Measurements from ENCODE around the gene SLC66A2. TPM values are rescaled to one million over a fixed set of nuclear protein-coding genes. Genes with fewer than 3 reads are reported as not detected.

SLC66A2 gene
- polyA plus RNA-seq, 2 donors = 38.8 to 57.7 TPM

GRCh38 chr18:79901665-79902064 is 49.8 kb downstream of the SLC66A2 start:
- WGBS, 2 donors = 96 to 97% methylated on average over 13 of the region's 13 CpGs
- H3K27ac ChIP-seq (ENCODE audit: low read depth in 2 of 2, low read length in 1 of 2) = no peak overlapping the region
- H3K27me3 ChIP-seq (ENCODE audit: control insufficient read depth in 1 of 2, insufficient read depth in 2 of 2, low read length in 2 of 2) = no peaks in the 10 kb centered on the region
- H3K9me3 ChIP-seq (ENCODE audit: control insufficient read depth in 2 of 2, insufficient read depth in 1 of 2, low read depth in 1 of 2, low read length in 1 of 2) = peaks cover 3 to 37% of the 10 kb centered on the region in 2 donors
- peaks cover 0 to 36% of the 10 kb centered on the region in 2 donors for H3K36me3 ChIP-seq (ENCODE audit: control insufficient read depth in 2 of 2, insufficient read depth in 2 of 2, low read length in 1 of 2)
- peaks cover 2 to 8% of the 10 kb centered on the region in 2 donors for H3K4me1 ChIP-seq (ENCODE audit: control insufficient read depth in 2 of 2, insufficient read depth in 2 of 2, low read length in 1 of 2)
- H3K4me3 ChIP-seq (ENCODE audit: low read depth in 1 of 2, low read length in 2 of 2) = no peak overlapping the region

GRCh38 chr18:79900610-79901570 is 50.6 kb downstream of the SLC66A2 start:
- Histone ChIP-seq H3K9me3 (ENCODE audit: control insufficient read depth in 2 of 2, insufficient read depth in 1 of 2, low read depth in 1 of 2, low read length in 1 of 2) (peaks cover 3 to 37% of the 10 kb centered on the region in 2 donors), H3K36me3 (ENCODE audit: control insufficient read depth in 2 of 2, insufficient read depth in 2 of 2, low read length in 1 of 2) (peaks cover 0 to 36% of the 10 kb centered on the region in 2 donors), H3K27me3 (ENCODE audit: control insufficient read depth in 1 of 2, insufficient read depth in 2 of 2, low read length in 2 of 2) (no peaks in the 10 kb centered on the region), H3K4me3 (ENCODE audit: low read depth in 1 of 2, low read length in 2 of 2) (no peak overlapping the region), H3K27ac (ENCODE audit: low read depth in 2 of 2, low read length in 1 of 2) (no peak overlapping the region), H3K4me1 (ENCODE audit: control insufficient read depth in 2 of 2, insufficient read depth in 2 of 2, low read length in 1 of 2) (peaks cover 2 to 8% of the 10 kb centered on the region in 2 donors)
- WGBS, 2 donors = 93 to 95% methylated on average over 28 of the region's 28 CpGs

GRCh38 chr18:79899609-79900445 is 51.6 kb downstream of the SLC66A2 start:
- H3K27me3 ChIP-seq (ENCODE audit: control insufficient read depth in 1 of 2, insufficient read depth in 2 of 2, low read length in 2 of 2) = no peaks in the 10 kb centered on the region
- H3K36me3 ChIP-seq (ENCODE audit: control insufficient read depth in 2 of 2, insufficient read depth in 2 of 2, low read length in 1 of 2) = peaks cover 0 to 30% of the 10 kb centered on the region in 2 donors
- H3K27ac ChIP-seq (ENCODE audit: low read depth in 2 of 2, low read length in 1 of 2) = no peak overlapping the region
- H3K4me1 ChIP-seq (ENCODE audit: control insufficient read depth in 2 of 2, insufficient read depth in 2 of 2, low read length in 1 of 2) = peaks cover 2 to 7% of the 10 kb centered on the region in 2 donors
- peaks cover 3 to 37% of the 10 kb centered on the region in 2 donors for H3K9me3 ChIP-seq (ENCODE audit: control insufficient read depth in 2 of 2, insufficient read depth in 1 of 2, low read depth in 1 of 2, low read length in 1 of 2)
- 81 to 86% methylated on average over 47 to 53 of the region's 53 CpGs for WGBS, 2 donors
- H3K4me3 ChIP-seq (ENCODE audit: low read depth in 1 of 2, low read length in 2 of 2) = no peak overlapping the region

GRCh38 chr18:79898952-79899608 is 52.4 kb downstream of the SLC66A2 start:
- 78 to 79% methylated on average over 68 to 70 of the region's 70 CpGs for WGBS, 2 donors

GRCh38 chr18:79897940-79898625 is 53.4 kb downstream of the SLC66A2 start:
- Histone ChIP-seq H3K27ac (ENCODE audit: low read depth in 2 of 2, low read length in 1 of 2) (no peak overlapping the region), H3K4me1 (ENCODE audit: control insufficient read depth in 2 of 2, insufficient read depth in 2 of 2, low read length in 1 of 2) (peaks cover 0 to 2% of the 10 kb centered on the region in 2 donors), H3K36me3 (ENCODE audit: control insufficient read depth in 2 of 2, insufficient read depth in 2 of 2, low read length in 1 of 2) (peaks cover 0 to 17% of the 10 kb centered on the region in 2 donors), H3K27me3 (ENCODE audit: control insufficient read depth in 1 of 2, insufficient read depth in 2 of 2, low read length in 2 of 2) (no peaks in the 10 kb centered on the region), H3K4me3 (ENCODE audit: low read depth in 1 of 2, low read length in 2 of 2) (no peak overlapping the region), H3K9me3 (ENCODE audit: control insufficient read depth in 2 of 2, insufficient read depth in 1 of 2, low read depth in 1 of 2, low read length in 1 of 2) (peaks cover 3 to 31% of the 10 kb centered on the region in 2 donors)
- WGBS, 2 donors = 93 to 96% methylated on average over 14 to 15 of the region's 15 CpGs

More at GRCh38 chr18:79898952-79899608, 52.4 kb downstream of the SLC66A2 start:
- Histone ChIP-seq H3K9me3 (ENCODE audit: control insufficient read depth in 2 of 2, insufficient read depth in 1 of 2, low read depth in 1 of 2, low read length in 1 of 2) (peaks cover 3 to 37% of the 10 kb centered on the region in 2 donors), H3K27ac (ENCODE audit: low read depth in 2 of 2, low read length in 1 of 2) (no peak overlapping the region), H3K4me1 (ENCODE audit: control insufficient read depth in 2 of 2, insufficient read depth in 2 of 2, low read length in 1 of 2) (peaks cover 0 to 2% of the 10 kb centered on the region in 2 donors), H3K27me3 (ENCODE audit: control insufficient read depth in 1 of 2, insufficient read depth in 2 of 2, low read length in 2 of 2) (no peaks in the 10 kb centered on the region), H3K4me3 (ENCODE audit: low read depth in 1 of 2, low read length in 2 of 2) (no peak overlapping the region), H3K36me3 (ENCODE audit: control insufficient read depth in 2 of 2, insufficient read depth in 2 of 2, low read length in 1 of 2) (peaks cover 0 to 26% of the 10 kb centered on the region in 2 donors)

- Histone ChIP-seq H3K4me1 (ENCODE audit: control insufficient read depth in 2 of 2, insufficient read depth in 2 of 2, low read length in 1 of 2) (peaks cover 0 to 2% of the 10 kb centered on the region in 2 donors), H3K9me3 (ENCODE audit: control insufficient read depth in 2 of 2, insufficient read depth in 1 of 2, low read depth in 1 of 2, low read length in 1 of 2) (peaks cover 3 to 32% of the 10 kb centered on the region in 2 donors), H3K36me3 (ENCODE audit: control insufficient read depth in 2 of 2, insufficient read depth in 2 of 2, low read length in 1 of 2) (peaks cover 0 to 5% of the 10 kb centered on the region in 2 donors), H3K4me3 (ENCODE audit: low read depth in 1 of 2, low read length in 2 of 2) (no peak overlapping the region), H3K27me3 (ENCODE audit: control insufficient read depth in 1 of 2, insufficient read depth in 2 of 2, low read length in 2 of 2) (no peaks in the 10 kb centered on the region), H3K27ac (ENCODE audit: low read depth in 2 of 2, low read length in 1 of 2) (no peak overlapping the region)
- WGBS, 2 donors = 73 to 76% methylated on average over 3 of the region's 3 CpGs
These were observed 54.7 kb downstream of the SLC66A2 start for GRCh38 chr18:79896738-79897137.

- no peaks in the 10 kb centered on the region for H3K4me1 ChIP-seq (ENCODE audit: control insufficient read depth in 2 of 2, insufficient read depth in 2 of 2, low read length in 1 of 2)
- WGBS, 2 donors = 78 to 80% methylated on average over 5 of the region's 5 CpGs
These were observed 60.8 kb downstream of the SLC66A2 start for GRCh38 chr18:79890674-79891073.

GRCh38 chr18:79889569-79889968 is 61.9 kb downstream of the SLC66A2 start:
- Histone ChIP-seq H3K9me3 (ENCODE audit: control insufficient read depth in 2 of 2, insufficient read depth in 1 of 2, low read depth in 1 of 2, low read length in 1 of 2) (peaks cover 6 to 32% of the 10 kb centered on the region in 2 donors), H3K36me3 (ENCODE audit: control insufficient read depth in 2 of 2, insufficient read depth in 2 of 2, low read length in 1 of 2) (no peaks in the 10 kb centered on the region), H3K27me3 (ENCODE audit: control insufficient read depth in 1 of 2, insufficient read depth in 2 of 2, low read length in 2 of 2) (no peaks in the 10 kb centered on the region), H3K27ac (ENCODE audit: low read depth in 2 of 2, low read length in 1 of 2) (no peak overlapping the region), H3K4me3 (ENCODE audit: low read depth in 1 of 2, low read length in 2 of 2) (no peak overlapping the region), H3K4me1 (ENCODE audit: control insufficient read depth in 2 of 2, insufficient read depth in 2 of 2, low read length in 1 of 2) (no peaks in the 10 kb centered on the region)
- WGBS, 2 donors = 87 to 90% methylated on average over 14 of the region's 14 CpGs

More at GRCh38 chr18:79890674-79891073, 60.8 kb downstream of the SLC66A2 start:
- Histone ChIP-seq H3K27me3 (ENCODE audit: control insufficient read depth in 1 of 2, insufficient read depth in 2 of 2, low read length in 2 of 2) (no peaks in the 10 kb centered on the region), H3K36me3 (ENCODE audit: control insufficient read depth in 2 of 2, insufficient read depth in 2 of 2, low read length in 1 of 2) (no peaks in the 10 kb centered on the region), H3K4me3 (ENCODE audit: low read depth in 1 of 2, low read length in 2 of 2) (no peak overlapping the region), H3K27ac (ENCODE audit: low read depth in 2 of 2, low read length in 1 of 2) (no peak overlapping the region), H3K9me3 (ENCODE audit: control insufficient read depth in 2 of 2, insufficient read depth in 1 of 2, low read depth in 1 of 2, low read length in 1 of 2) (peaks cover 6 to 29% of the 10 kb centered on the region in 2 donors)
